HG03558 (cell line): Measurements from ENCODE around the gene HSPB2.
A peak's percentile ranks its signal among the peaks of the same experiment; 100 is the strongest.
"Not testable (repeated sequence)": the region's sequence is repeated elsewhere in the genome, so short reads cannot be mapped to it uniquely, and the experiment has no call there.

ENCODE experiments used
- ATAC-seq: cut with Tn5 transposase; IDR thresholded peaks from one replicate; pipeline ENCODE4 v1.9.1; 2021; ENCODE audit warnings: moderate number of reproducible peaks; ENCODE audit not compliant: unreplicated experiment; ENCODE audit errors: extremely low read depth

Gene HSPB2, protein sequence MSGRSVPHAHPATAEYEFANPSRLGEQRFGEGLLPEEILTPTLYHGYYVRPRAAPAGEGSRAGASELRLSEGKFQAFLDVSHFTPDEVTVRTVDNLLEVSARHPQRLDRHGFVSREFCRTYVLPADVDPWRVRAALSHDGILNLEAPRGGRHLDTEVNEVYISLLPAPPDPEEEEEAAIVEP

GRCh38 chr11:111912535-111912934 lies at the start of gene HSPB2:
Gene HSPB2, plus strand, starts transcription at chr11:111912734. Its CDS starts 96 bp downstream, at chr11:111912830.
- no peak for ATAC-seq

- no peak for ATAC-seq
Measured at GRCh38 chr11:111870113-111870512, 42.4 kb upstream of the HSPB2 start.

DNA sequence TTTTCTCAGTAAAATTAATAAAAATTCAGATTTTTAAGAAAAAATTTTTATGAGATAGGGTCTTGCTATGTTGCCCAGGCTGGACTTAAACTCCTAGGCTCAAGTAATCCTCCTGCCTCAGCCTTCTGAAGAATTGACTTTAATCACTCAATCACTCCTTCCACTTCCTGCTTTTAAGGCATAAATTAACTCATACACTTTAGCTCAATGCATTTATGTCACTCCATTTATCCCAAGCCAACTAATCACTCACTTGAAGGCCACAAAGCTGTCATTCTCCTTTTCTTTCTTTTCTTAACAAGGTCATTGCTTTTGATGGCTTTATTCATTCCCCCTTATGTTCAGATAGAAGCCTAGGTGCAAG lies 42.0 kb upstream of the HSPB2 start:
- no peak for ATAC-seq

- ATAC-seq = no peak
Measured at GRCh38 chr11:111870886-111871692, 41.4 kb upstream of the HSPB2 start, which contains the start of gene ALG9. Gene ALG9, minus strand, starts transcription at chr11:111871581. Its CDS starts 99 bp downstream, at chr11:111871482.

GRCh38 chr11:111871693-111872161 lies 40.8 kb upstream of the HSPB2 start:
- no peak for ATAC-seq

DNA sequence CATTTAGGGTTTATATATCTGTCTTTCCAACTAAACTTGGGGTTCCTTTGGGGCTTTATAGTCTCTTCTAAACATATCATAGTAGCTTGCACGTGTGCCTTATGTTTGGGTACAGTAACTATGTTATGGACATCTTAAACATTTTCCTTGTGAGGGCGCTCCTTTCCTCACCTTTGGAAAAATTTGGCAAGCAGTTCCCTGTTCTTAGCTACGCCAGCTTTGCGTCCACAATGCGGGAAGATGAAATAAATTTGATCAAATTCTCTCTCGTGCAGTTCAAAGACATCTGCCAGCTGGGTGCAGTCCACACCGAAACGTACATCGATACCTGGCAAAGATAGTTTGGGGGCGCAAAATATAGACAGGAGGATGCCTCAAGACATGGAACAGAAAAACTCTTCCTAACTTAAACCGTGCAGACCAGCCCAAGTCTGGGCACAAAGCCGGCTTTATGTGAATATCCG lies 34.1 kb upstream of the HSPB2 start:
- ATAC-seq = no peak

DNA sequence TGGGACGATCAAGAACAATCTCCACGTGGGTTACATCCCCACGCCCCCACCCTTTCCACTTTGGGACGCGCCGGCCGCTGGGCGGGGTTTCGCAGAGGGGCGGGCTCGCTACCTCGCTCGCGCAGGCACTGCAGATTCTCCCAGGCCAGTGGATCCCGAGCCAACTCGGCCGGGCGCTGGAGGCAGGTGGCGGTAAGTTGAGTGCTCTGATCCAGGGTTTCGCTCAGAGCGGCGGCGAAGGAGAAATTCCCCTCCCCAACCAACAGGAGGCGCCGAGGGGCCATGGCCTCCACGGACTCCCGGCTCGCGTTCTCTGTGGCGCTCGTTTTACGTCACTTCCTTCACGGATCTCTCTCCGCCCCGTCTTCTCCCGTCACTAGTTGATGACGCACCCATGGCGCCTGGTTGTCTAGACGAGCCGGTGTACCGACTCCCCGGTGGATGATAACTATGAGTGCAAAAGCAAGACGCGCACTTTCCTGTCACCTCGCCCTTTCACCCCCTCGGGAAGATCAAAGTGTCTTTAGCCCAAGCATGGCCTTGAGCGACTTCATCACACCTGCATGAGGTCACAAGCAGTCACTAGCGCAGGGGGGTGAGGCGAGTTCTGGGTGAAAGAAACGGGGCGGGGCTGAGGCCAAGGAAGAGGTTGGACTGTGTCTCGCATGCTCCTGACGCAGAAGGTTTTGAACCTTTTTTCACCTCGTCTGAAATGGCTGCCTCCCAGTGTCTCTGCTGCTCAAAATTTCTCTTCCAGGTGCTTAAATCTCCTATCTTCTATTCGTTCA lies 33.5 kb upstream of the HSPB2 start, which contains the start of the genes CFAP68 and FDXACB1:
CFAP68 (plus strand) TSS at position 693 of the 788 bp plus-strand sequence; CDS start at position 713, 20 bp downstream.
FDXACB1 (minus strand) TSS at position 317 of the 788 bp plus-strand sequence; CDS start at position 284, 33 bp downstream.
- peak; percentile 68 for ATAC-seq

GRCh38 chr11:111879637-111879960 lies 32.9 kb upstream of the HSPB2 start:
- no peak for ATAC-seq

DNA sequence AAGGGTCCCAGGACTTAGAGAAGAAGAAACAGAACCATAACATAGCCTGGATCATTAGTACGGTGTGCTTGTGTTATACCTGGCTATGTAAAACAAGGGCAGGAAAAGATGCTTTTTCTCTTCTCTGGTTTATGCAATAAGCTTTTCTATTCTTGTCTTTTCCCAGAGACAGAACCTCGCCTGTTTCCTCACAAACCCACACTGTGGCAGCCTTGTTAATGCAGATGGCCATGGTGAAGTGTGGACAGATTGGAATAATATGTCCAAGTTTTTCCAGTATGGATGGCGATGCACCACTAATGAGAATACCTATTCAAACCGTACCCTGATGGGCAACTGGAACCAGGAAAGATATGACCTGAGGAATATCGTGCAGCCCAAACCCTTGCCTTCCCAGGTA lies 30.3 kb upstream of the HSPB2 start:
- no peak for ATAC-seq

DNA sequence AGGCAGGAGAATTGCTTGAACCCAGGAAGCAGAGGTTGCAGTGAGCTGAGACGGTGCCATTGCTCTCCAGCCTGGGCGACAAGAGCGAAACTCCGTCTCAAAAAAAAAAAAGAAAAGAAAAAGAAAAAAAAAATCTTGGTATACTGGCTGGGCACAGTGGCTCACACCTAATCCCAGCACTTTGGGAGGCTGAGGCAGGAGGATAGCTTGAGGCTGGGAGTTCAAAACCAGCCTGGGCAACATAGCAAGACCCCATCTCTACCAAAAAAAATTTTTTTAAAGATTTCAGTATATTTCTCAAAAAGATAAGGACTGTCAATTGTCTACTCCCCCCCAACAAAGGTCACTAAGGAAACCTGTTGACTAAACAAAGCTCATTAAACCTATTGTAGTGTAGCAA lies 27.5 kb upstream of the HSPB2 start:
- not testable (repeated sequence) for ATAC-seq

DNA sequence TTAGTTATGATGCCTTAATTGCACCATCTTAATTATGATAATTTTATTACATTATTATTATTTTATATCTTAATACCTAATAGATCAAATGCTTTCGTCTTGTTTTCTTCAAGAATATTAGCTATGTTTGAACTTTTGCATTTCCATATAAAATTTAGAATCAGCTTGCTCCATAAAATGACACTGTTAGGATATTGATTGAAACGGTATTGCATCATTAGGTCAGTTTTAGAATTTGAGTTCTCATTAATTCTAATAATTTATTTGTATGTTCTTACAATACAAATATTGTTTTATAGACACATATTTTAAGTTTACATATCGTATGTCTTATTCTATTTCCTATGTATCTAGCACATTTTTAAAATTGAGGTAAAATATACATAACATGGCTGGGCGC lies 26.5 kb upstream of the HSPB2 start:
- ATAC-seq = no peak

- ATAC-seq = no peak
Measured at GRCh38 chr11:111886844-111887243, 25.7 kb upstream of the HSPB2 start.

GRCh38 chr11:111905411-111905810 lies 7.1 kb upstream of the HSPB2 start:
- ATAC-seq = no peak

- no peak for ATAC-seq
Measured at GRCh38 chr11:111906680-111907079, 5.9 kb upstream of the HSPB2 start.

- no peak for ATAC-seq
Measured at GRCh38 chr11:111908639-111909305, 3.8 kb upstream of the HSPB2 start.

DNA sequence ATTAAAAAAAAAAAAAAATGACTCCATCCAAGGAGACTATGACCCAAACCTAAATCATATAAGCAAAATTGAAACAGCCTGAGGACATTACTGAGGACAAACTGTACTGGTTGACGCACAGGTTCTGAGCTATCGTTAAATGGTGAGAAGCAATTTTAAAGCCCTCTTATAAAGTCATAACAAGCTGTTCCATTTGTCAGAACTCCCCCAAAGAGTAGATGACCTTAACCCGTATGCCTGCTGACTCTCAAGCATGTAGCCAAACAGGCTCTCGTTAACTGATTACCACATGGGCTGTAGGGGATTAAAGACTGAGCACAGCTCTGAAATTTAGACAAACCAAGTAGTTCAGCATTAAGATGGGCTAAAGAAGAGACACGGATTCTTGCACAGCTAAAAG lies 3.2 kb upstream of the HSPB2 start:
- no peak for ATAC-seq

DNA sequence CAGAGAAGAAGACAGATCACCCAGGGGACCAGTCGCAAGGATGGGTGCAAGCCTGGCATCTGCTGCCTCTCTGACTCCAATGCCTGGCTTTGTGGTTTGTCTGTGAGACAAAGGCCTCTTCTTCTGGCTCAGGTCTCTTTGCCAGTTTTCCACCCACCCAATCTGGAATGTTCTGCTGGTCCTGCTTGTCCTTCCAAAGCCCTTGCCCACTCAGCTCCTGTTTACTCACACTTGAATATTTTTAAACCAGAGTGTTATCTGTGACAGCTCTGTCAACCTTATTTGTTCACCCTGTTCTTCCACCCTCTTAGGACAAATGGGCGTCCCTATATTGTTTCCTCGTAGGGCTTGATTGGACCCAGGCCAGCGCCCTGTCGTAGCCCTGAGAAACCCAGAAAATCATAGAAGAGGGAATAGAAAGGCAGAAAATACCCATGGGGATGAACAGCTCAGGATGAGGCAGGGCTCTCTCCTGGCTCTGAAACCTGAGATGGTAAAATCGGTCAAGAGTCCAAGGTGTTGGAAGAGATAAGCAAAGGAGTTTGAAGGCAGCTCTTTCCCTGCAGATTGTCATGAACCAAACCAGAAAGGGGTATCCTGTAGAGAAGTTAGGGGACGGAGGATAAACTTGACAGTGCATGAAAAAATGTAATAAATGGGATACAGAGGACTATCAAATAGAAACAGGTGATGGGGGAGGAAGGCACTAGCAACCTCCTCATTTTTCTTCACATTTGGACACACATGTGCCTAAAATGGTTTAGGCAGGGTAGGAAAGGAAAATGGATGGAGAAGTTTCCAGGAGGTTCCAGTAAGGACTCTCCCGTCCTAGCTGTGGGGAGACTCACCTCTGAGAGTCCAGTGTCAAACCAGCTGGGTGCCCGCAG lies 1.6 kb upstream of the HSPB2 start:
- no peak for ATAC-seq

DNA sequence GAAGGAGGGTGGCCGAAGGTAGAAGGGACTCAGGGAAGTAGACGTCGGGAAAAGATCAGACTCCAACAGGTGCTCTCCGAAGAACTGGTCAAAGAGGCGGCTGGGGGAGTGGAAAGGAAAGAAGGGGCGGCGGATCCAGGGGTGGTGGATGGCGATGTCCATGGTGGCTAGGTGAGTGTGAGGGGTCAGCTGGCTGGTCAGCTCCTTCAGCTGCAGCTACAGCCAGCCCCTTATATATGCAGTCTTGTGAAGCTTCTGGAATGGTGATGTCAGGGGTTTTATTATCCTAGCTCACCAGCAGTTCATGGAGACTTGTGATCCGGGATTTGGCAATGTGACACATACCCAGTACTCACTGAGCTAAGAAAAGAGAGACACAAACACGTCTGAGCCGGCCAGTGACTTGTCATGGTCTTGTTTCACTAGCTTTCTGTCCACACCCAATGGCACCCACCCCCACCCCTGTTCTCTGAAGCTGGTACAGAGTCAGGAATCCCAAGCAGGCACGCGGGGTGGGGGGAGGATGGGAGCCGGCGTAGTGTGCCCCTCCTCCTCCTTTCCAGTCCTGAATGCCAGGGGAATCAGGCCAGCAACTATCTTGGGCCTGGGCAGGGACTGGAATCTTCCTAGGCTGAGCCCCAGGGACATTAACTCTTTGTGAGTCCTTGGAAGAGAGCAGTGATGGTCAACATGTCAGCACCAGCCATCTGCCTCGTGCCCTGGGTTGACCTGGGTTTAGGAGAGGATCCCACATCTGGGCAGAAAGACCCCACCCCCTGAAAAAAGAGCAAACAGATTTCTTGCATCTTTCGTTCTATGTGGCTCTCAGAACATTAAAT lies 752 bp upstream of the HSPB2 start, which contains the start of gene CRYAB:
CRYAB (minus strand) TSS at position 208 of the 839 bp plus-strand sequence; CDS start at position 162, 46 bp downstream.
- ATAC-seq = no peak
